ENCODE data around the gene ALG9.
"Not testable (repeated sequence)": the region's sequence is repeated elsewhere in the genome, so short reads cannot be mapped to it uniquely, and the experiment has no call there.

The ALG9 gene

DNA sequence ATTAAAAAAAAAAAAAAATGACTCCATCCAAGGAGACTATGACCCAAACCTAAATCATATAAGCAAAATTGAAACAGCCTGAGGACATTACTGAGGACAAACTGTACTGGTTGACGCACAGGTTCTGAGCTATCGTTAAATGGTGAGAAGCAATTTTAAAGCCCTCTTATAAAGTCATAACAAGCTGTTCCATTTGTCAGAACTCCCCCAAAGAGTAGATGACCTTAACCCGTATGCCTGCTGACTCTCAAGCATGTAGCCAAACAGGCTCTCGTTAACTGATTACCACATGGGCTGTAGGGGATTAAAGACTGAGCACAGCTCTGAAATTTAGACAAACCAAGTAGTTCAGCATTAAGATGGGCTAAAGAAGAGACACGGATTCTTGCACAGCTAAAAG, 38.0 kb upstream of the ALG9 start:
- in situ Hi-C loops (cut with MboI; ENCODE audit: low pct_unique_long_range_greater_than_20kb, low sequenced_read_pairs, unreplicated experiment): no loop called here
- no peak for DNase-seq (ENCODE audit: low spot score)
- TF ChIP-seq, protein P1, sequence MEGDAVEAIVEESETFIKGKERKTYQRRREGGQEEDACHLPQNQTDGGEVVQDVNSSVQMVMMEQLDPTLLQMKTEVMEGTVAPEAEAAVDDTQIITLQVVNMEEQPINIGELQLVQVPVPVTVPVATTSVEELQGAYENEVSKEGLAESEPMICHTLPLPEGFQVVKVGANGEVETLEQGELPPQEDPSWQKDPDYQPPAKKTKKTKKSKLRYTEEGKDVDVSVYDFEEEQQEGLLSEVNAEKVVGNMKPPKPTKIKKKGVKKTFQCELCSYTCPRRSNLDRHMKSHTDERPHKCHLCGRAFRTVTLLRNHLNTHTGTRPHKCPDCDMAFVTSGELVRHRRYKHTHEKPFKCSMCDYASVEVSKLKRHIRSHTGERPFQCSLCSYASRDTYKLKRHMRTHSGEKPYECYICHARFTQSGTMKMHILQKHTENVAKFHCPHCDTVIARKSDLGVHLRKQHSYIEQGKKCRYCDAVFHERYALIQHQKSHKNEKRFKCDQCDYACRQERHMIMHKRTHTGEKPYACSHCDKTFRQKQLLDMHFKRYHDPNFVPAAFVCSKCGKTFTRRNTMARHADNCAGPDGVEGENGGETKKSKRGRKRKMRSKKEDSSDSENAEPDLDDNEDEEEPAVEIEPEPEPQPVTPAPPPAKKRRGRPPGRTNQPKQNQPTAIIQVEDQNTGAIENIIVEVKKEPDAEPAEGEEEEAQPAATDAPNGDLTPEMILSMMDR (IDR thresholded peaks at IDR 0.05; ENCODE audit: extremely low read depth, insufficient read depth, missing control alignments): no peak

DNA sequence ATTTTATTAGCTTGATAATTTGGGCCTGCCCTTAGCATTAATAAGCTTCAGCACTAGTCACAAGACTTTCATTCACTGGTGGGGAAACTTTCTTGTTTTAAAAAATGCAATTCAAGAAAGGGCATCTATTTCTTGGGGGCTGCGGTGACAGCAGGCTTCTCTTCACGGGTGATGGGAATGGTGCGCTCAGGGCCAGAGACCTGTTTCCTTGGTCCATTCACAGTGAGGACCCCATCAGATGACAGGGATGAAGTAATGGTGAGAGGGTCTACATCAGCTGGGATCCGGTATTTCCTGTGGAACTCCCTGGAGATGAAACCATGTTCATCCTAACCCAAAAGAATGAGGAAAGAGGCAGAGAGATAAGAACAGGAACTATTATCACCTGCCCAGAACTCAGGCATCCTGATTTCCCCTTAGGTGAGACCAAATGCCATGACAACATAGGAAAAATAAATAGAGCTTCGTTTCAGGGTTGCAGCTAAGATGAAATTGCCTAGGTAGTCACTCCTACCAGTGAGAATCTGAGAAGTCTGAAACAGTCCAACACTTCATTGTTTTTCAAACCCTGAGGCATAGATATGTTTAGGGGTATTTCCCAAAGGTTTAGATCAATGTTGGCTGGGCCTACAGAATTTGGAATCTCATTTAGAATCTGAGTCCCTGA, 37.4 kb upstream of the ALG9 start:
- no peak for DNase-seq (ENCODE audit: low spot score)
- TF ChIP-seq, protein P1 (IDR thresholded peaks at IDR 0.05; ENCODE audit: extremely low read depth, insufficient read depth, missing control alignments): no peak
- in situ Hi-C loops (cut with MboI; ENCODE audit: low pct_unique_long_range_greater_than_20kb, low sequenced_read_pairs, unreplicated experiment): no loop called here

DNA sequence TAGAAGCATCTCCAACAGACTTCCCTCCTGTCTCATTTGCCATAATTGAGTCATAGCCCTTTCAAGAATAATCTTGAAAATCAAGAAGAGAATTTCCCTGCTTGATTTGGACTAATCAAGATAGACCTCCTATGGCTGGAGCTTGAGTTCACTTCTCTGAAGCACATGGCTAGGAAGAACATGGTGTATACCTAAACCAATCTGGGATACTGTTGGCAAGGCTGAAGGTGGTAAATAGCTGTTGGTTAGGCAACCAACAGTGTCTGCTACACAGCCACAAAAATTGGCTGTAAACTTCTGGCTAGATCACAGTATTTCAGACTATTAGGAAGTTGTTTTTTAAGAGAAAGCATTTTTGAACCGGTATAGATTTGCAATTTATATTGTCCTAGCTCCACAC, 35.3 kb upstream of the ALG9 start:
- no peak for DNase-seq (ENCODE audit: low spot score)
- TF ChIP-seq, protein P1 (IDR thresholded peaks at IDR 0.05; ENCODE audit: extremely low read depth, insufficient read depth, missing control alignments): no peak
- in situ Hi-C loops (cut with MboI; ENCODE audit: low pct_unique_long_range_greater_than_20kb, low sequenced_read_pairs, unreplicated experiment): no loop called here

DNA sequence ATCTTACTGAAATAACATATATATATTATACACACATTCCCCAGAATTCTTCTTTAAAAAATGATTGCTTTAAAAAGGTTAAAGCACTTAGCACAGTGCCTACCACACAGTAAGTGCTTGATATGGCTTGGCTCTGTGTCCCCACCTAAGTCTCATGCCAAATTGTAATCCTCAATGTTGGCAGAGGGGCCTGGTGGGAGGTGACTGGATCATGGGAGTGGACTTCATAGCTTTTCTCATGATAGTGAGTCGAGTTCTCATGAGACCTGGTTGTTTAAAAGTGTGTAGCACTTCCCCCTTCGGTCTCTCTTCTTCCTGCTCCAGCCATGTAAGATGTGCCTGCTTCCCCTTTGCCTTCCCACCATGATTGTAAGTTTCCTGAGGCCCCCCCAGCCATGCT, 34.0 kb upstream of the ALG9 start:
- TF ChIP-seq, protein P1 (IDR thresholded peaks at IDR 0.05; ENCODE audit: extremely low read depth, insufficient read depth, missing control alignments): no peak
- in situ Hi-C loops (cut with MboI; ENCODE audit: low pct_unique_long_range_greater_than_20kb, low sequenced_read_pairs, unreplicated experiment): no loop called here
- no peak for DNase-seq (ENCODE audit: low spot score)

DNA sequence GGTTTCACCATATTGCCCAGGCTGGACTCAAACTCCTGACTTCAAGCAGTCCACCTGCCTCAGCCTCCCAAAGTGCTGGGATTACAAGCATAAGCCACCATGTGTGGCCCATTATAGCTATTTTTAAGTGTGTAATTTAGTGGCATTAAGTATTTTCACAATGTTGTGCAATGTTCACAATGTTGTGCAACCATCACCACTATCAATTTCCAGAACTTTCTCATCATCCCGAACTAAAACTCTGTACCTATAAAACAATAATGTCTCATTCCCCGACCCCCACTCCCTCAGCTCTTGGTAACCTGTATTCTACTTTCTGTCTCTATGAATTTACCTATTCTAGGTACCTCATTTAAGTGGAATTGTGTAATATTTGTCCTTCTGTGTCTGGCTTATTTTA, 15.5 kb upstream of the ALG9 start:
- in situ Hi-C loops (cut with MboI; ENCODE audit: low pct_unique_long_range_greater_than_20kb, low sequenced_read_pairs, unreplicated experiment): no loop called here
- TF ChIP-seq, protein P1 (IDR thresholded peaks at IDR 0.05; ENCODE audit: extremely low read depth, insufficient read depth, missing control alignments): no peak
- no peak for DNase-seq (ENCODE audit: low spot score)

DNA sequence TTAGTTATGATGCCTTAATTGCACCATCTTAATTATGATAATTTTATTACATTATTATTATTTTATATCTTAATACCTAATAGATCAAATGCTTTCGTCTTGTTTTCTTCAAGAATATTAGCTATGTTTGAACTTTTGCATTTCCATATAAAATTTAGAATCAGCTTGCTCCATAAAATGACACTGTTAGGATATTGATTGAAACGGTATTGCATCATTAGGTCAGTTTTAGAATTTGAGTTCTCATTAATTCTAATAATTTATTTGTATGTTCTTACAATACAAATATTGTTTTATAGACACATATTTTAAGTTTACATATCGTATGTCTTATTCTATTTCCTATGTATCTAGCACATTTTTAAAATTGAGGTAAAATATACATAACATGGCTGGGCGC, 14.7 kb upstream of the ALG9 start:
- TF ChIP-seq, protein P1 (IDR thresholded peaks at IDR 0.05; ENCODE audit: extremely low read depth, insufficient read depth, missing control alignments): no peak
- DNase-seq (ENCODE audit: low spot score): no peak
- in situ Hi-C loops (cut with MboI; ENCODE audit: low pct_unique_long_range_greater_than_20kb, low sequenced_read_pairs, unreplicated experiment): no loop called here

DNA sequence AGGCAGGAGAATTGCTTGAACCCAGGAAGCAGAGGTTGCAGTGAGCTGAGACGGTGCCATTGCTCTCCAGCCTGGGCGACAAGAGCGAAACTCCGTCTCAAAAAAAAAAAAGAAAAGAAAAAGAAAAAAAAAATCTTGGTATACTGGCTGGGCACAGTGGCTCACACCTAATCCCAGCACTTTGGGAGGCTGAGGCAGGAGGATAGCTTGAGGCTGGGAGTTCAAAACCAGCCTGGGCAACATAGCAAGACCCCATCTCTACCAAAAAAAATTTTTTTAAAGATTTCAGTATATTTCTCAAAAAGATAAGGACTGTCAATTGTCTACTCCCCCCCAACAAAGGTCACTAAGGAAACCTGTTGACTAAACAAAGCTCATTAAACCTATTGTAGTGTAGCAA, 13.7 kb upstream of the ALG9 start:
- DNase-seq (ENCODE audit: low spot score); in situ Hi-C loops (cut with MboI; ENCODE audit: low pct_unique_long_range_greater_than_20kb, low sequenced_read_pairs, unreplicated experiment): not testable (repeated sequence)
